Measurements from ENCODE around the gene MRPL27.

MRPL27 gene

GRCh38 chr17:50370052-50370451, 2.9 kb downstream of the MRPL27 start:
- H3K4me1 ChIP-seq (ENCODE audit: control insufficient read depth, insufficient read depth, low read length, unreplicated experiment), result peaks cover 14% of the 10 kb centered on the region
- no peak overlapping the region for H3K4me3 ChIP-seq (ENCODE audit: low read depth, low read length)
- no peak overlapping the region for H3K27ac ChIP-seq (ENCODE audit: low read depth, low read length)
- no peak overlapping the region for H2AFZ ChIP-seq (ENCODE audit: low read length, unreplicated experiment)
- H3K27me3 ChIP-seq (ENCODE audit: insufficient read depth, low read length), result no peaks in the 10 kb centered on the region
- H3K36me3 ChIP-seq (ENCODE audit: insufficient read depth, low read length), result peaks cover 16% of the 10 kb centered on the region
- H3K79me2 ChIP-seq (ENCODE audit: control insufficient read depth, insufficient read depth, low read length, unreplicated experiment), result peaks cover 28% of the 10 kb centered on the region

DNA sequence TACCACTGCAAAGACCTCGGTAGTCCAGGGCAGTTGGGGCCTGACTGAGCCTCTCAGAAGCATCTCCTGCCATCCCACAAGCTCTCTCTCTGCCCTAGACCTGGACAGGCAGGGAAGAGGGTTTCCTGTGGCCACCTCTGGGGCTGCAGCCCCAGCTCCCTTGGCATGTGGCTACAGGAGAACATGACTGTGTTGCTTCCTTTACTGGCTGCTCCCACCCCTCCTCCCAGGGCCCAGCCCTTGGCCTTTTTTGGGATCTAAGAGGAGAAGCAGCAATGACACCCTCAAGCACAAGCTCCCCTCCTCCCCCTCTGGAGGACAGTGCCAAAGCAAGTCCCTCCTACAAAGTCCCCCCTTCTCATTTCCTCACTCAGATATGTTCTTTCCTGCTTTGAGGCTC, 5.6 kb downstream of the MRPL27 start:
- H2AFZ ChIP-seq (ENCODE audit: low read length, unreplicated experiment), result no peak overlapping the region
- H3K27me3 ChIP-seq (ENCODE audit: insufficient read depth, low read length), result no peaks in the 10 kb centered on the region
- peaks cover 16% of the 10 kb centered on the region for H3K36me3 ChIP-seq (ENCODE audit: insufficient read depth, low read length)
- no peak overlapping the region for H3K27ac ChIP-seq (ENCODE audit: low read depth, low read length)
- peaks cover 11% of the 10 kb centered on the region for H3K4me1 ChIP-seq (ENCODE audit: control insufficient read depth, insufficient read depth, low read length, unreplicated experiment)
- H3K79me2 ChIP-seq (ENCODE audit: control insufficient read depth, insufficient read depth, low read length, unreplicated experiment), result peaks cover 15% of the 10 kb centered on the region
- no peak overlapping the region for H3K4me3 ChIP-seq (ENCODE audit: low read depth, low read length)

- Histone ChIP-seq H3K4me3 (ENCODE audit: low read depth, low read length) (no peak overlapping the region), H3K27ac (ENCODE audit: low read depth, low read length) (no peak overlapping the region), H3K79me2 (ENCODE audit: control insufficient read depth, insufficient read depth, low read length, unreplicated experiment) (no peaks in the 10 kb centered on the region), H3K4me1 (ENCODE audit: control insufficient read depth, insufficient read depth, low read length, unreplicated experiment) (peaks cover 5% of the 10 kb centered on the region), H3K27me3 (ENCODE audit: insufficient read depth, low read length) (no peaks in the 10 kb centered on the region), H2AFZ (ENCODE audit: low read length, unreplicated experiment) (no peak overlapping the region), H3K36me3 (ENCODE audit: insufficient read depth, low read length) (peaks cover 16% of the 10 kb centered on the region)
Observed at GRCh38 chr17:50365649-50366393, 7.2 kb downstream of the MRPL27 start.

DNA sequence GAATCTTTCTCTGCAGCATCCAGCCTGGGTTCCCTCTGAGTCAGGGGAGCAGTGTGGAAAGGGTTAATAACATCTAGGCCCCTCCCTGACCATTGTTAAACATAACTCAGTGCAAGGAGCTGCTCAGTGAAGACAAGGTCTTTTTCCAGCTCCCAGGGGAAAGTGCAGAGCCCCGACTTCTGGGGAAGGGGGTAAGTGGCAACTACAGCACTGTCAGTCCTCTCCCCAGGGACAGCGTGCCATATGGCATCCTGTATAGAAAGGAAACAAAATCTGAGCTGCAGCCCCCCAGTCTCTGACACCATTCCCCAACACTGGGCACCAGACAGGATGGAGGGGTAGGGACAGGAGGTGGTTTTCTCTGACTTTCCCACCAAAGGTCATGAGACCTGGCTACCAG, 7.8 kb downstream of the MRPL27 start:
- Histone ChIP-seq H3K4me3 (ENCODE audit: low read depth, low read length) (no peak overlapping the region), H3K27ac (ENCODE audit: low read depth, low read length) (no peak overlapping the region), H3K4me1 (ENCODE audit: control insufficient read depth, insufficient read depth, low read length, unreplicated experiment) (peaks cover 5% of the 10 kb centered on the region), H3K36me3 (ENCODE audit: insufficient read depth, low read length) (peaks cover 16% of the 10 kb centered on the region), H2AFZ (ENCODE audit: low read length, unreplicated experiment) (no peak overlapping the region), H3K27me3 (ENCODE audit: insufficient read depth, low read length) (no peaks in the 10 kb centered on the region), H3K79me2 (ENCODE audit: control insufficient read depth, insufficient read depth, low read length, unreplicated experiment) (no peaks in the 10 kb centered on the region)

DNA sequence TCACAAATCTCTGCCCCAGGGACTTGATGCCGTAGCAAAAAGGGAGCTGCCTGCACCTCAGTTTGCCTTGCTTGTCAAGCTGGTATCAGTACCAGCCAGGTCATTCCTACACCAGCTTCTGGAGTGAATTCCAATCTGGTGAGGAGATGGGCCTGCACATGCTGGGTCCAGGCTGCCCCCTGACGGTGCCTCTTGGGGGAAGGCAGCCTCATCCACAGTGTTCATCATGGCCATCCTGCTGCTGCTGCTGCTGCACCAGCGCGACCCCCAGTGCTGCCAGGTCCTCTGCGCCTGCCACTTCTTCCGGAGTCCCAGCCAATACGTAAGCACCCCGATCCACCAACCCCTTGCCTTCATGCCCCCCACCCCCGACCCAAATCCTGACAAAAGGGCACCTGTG, 8.3 kb downstream of the MRPL27 start:
- Histone ChIP-seq H2AFZ (ENCODE audit: low read length, unreplicated experiment) (no peak overlapping the region), H3K79me2 (ENCODE audit: control insufficient read depth, insufficient read depth, low read length, unreplicated experiment) (no peaks in the 10 kb centered on the region), H3K36me3 (ENCODE audit: insufficient read depth, low read length) (peaks cover 12% of the 10 kb centered on the region), H3K27me3 (ENCODE audit: insufficient read depth, low read length) (no peaks in the 10 kb centered on the region), H3K27ac (ENCODE audit: low read depth, low read length) (no peak overlapping the region), H3K4me1 (ENCODE audit: control insufficient read depth, insufficient read depth, low read length, unreplicated experiment) (peaks cover 5% of the 10 kb centered on the region), H3K4me3 (ENCODE audit: low read depth, low read length) (no peak overlapping the region)

- no peak overlapping the region for H2AFZ ChIP-seq (ENCODE audit: low read length, unreplicated experiment)
- no peaks in the 10 kb centered on the region for H3K27me3 ChIP-seq (ENCODE audit: insufficient read depth, low read length)
- H3K79me2 ChIP-seq (ENCODE audit: control insufficient read depth, insufficient read depth, low read length, unreplicated experiment), result no peaks in the 10 kb centered on the region
- H3K4me3 ChIP-seq (ENCODE audit: low read depth, low read length), result no peak overlapping the region
- H3K4me1 ChIP-seq (ENCODE audit: control insufficient read depth, insufficient read depth, low read length, unreplicated experiment), result peaks cover 5% of the 10 kb centered on the region
- H3K36me3 ChIP-seq (ENCODE audit: insufficient read depth, low read length), result peaks cover 7% of the 10 kb centered on the region
- no peak overlapping the region for H3K27ac ChIP-seq (ENCODE audit: low read depth, low read length)
Observed at GRCh38 chr17:50364061-50364458, 8.9 kb downstream of the MRPL27 start.

DNA sequence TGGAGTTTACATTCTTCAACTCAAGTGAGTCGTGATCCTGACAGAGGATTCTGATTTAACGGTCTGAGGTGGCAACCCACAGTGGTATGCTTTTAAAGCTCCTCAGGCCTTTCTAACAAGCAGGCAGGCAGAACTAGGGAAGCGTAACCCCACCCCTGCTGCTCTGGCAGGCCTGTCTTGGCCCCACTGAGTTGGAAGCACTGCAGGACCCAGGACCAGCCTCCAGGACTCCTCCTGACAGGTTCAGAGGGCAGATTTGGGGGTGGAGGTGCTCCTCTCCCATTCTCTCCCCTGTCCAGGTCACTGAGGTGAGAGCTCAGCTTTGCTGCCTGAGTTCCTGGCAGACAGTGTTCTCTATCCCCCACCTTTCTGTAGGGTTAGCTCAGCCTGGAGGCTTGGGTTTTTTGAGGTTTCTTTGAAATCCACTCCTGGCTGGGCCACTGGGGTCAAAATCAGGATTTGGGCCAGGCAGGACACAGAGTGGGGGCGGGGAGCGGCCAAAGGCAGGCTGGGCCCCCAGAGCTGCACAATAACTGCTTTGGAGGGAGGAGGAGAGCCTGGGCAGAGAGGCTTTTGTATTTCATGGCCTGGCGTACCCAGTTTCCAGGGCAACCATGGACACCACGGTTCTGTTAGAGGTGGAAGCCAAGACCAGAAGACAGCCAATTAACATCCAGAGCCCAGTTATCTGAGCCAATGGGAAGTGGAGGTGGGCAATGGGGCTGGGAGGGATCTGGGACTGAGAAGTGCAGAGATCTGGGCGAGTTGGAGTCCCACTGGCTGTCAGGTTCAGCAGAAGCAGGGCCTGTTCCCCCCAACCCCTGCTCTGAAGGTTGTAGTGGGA, 9.5 kb downstream of the MRPL27 start:
- Histone ChIP-seq H3K27me3 (ENCODE audit: insufficient read depth, low read length) (no peaks in the 10 kb centered on the region), H3K27ac (ENCODE audit: low read depth, low read length) (no peak overlapping the region), H3K4me1 (ENCODE audit: control insufficient read depth, insufficient read depth, low read length, unreplicated experiment) (peaks cover 5% of the 10 kb centered on the region), H2AFZ (ENCODE audit: low read length, unreplicated experiment) (no peak overlapping the region), H3K4me3 (ENCODE audit: low read depth, low read length) (no peak overlapping the region), H3K79me2 (ENCODE audit: control insufficient read depth, insufficient read depth, low read length, unreplicated experiment) (no peaks in the 10 kb centered on the region), H3K36me3 (ENCODE audit: insufficient read depth, low read length) (peaks cover 3% of the 10 kb centered on the region; the same call in 1 of the 2 replicates)

GRCh38 chr17:50362661-50363060, 10.3 kb downstream of the MRPL27 start:
- Histone ChIP-seq H3K27me3 (ENCODE audit: insufficient read depth, low read length) (no peaks in the 10 kb centered on the region), H3K79me2 (ENCODE audit: control insufficient read depth, insufficient read depth, low read length, unreplicated experiment) (no peaks in the 10 kb centered on the region), H3K4me1 (ENCODE audit: control insufficient read depth, insufficient read depth, low read length, unreplicated experiment) (peaks cover 5% of the 10 kb centered on the region), H2AFZ (ENCODE audit: low read length, unreplicated experiment) (no peak overlapping the region), H3K36me3 (ENCODE audit: insufficient read depth, low read length) (peaks cover 7% of the 10 kb centered on the region; the same call in 1 of the 2 replicates), H3K4me3 (ENCODE audit: low read depth, low read length) (no peak overlapping the region), H3K27ac (ENCODE audit: low read depth, low read length) (no peak overlapping the region; the same call in 1 of the 2 replicates)

- H3K27me3 ChIP-seq (ENCODE audit: insufficient read depth, low read length), result no peaks in the 10 kb centered on the region
- H3K79me2 ChIP-seq (ENCODE audit: control insufficient read depth, insufficient read depth, low read length, unreplicated experiment), result no peaks in the 10 kb centered on the region
- H2AFZ ChIP-seq (ENCODE audit: low read length, unreplicated experiment), result no peak overlapping the region
- peaks cover 5% of the 10 kb centered on the region for H3K4me1 ChIP-seq (ENCODE audit: control insufficient read depth, insufficient read depth, low read length, unreplicated experiment)
- no peak overlapping the region; the same call in 1 of the 2 replicates for H3K27ac ChIP-seq (ENCODE audit: low read depth, low read length)
- H3K36me3 ChIP-seq (ENCODE audit: insufficient read depth, low read length), result peaks cover 7% of the 10 kb centered on the region; the same call in 1 of the 2 replicates
- no peak overlapping the region for H3K4me3 ChIP-seq (ENCODE audit: low read depth, low read length)
Observed at GRCh38 chr17:50361561-50362480, 11.2 kb downstream of the MRPL27 start.

- H3K4me3 ChIP-seq (ENCODE audit: low read depth, low read length), result no peak overlapping the region
- H3K79me2 ChIP-seq (ENCODE audit: control insufficient read depth, insufficient read depth, low read length, unreplicated experiment), result no peaks in the 10 kb centered on the region
- no peak overlapping the region for H3K27ac ChIP-seq (ENCODE audit: low read depth, low read length)
- no peak overlapping the region for H2AFZ ChIP-seq (ENCODE audit: low read length, unreplicated experiment)
- H3K27me3 ChIP-seq (ENCODE audit: insufficient read depth, low read length), result no peaks in the 10 kb centered on the region
- H3K36me3 ChIP-seq (ENCODE audit: insufficient read depth, low read length), result peaks cover 11% of the 10 kb centered on the region; the same call in 1 of the 2 replicates
- H3K4me1 ChIP-seq (ENCODE audit: control insufficient read depth, insufficient read depth, low read length, unreplicated experiment), result peaks cover 5% of the 10 kb centered on the region
Observed at GRCh38 chr17:50360486-50361115, 12.4 kb downstream of the MRPL27 start.
